GM21360 (cell line): ENCODE results near the gene BTG1.
"Not testable (repeated sequence)": the region's sequence is repeated elsewhere in the genome, so short reads cannot be mapped to it uniquely, and the experiment has no call there.

Experiments used
- ATAC-seq: cut with Tn5 transposase; IDR thresholded peaks from one replicate; pipeline ENCODE4 v1.9.1; 2021; ENCODE audit warnings: mild to moderate bottlenecking, moderate library complexity; ENCODE audit not compliant: unreplicated experiment

Gene BTG1

GRCh38 chr12:92151916-92152315 lies 6.3 kb upstream of the BTG1 start:
- ATAC-seq, result no peak

GRCh38 chr12:92149563-92149962 lies 3.9 kb upstream of the BTG1 start:
- no peak for ATAC-seq

- no peak for ATAC-seq
Observed at GRCh38 chr12:92147491-92147890, 1.8 kb upstream of the BTG1 start.

- no peak for ATAC-seq
Observed at GRCh38 chr12:92146497-92147224, 1.0 kb upstream of the BTG1 start.

GRCh38 chr12:92145481-92145730 lies 240 bp downstream of the BTG1 start:
- ATAC-seq, result peak; percentile 5

GRCh38 chr12:92144631-92145480 lies 790 bp downstream of the BTG1 start:
- ATAC-seq, result peak; percentile 1

- ATAC-seq, result peak; percentile 16
Observed at GRCh38 chr12:92143686-92144630, 1.7 kb downstream of the BTG1 start.

- no peak for ATAC-seq
Observed at GRCh38 chr12:92143258-92143657, 2.4 kb downstream of the BTG1 start.

GRCh38 chr12:92142251-92142926 lies 3.3 kb downstream of the BTG1 start:
- no peak for ATAC-seq

GRCh38 chr12:92141591-92142121 lies 4.0 kb downstream of the BTG1 start:
- no peak for ATAC-seq

GRCh38 chr12:92140896-92141536 lies 4.6 kb downstream of the BTG1 start:
- no peak for ATAC-seq

GRCh38 chr12:92140156-92140555 lies 5.5 kb downstream of the BTG1 start:
- ATAC-seq, result no peak

GRCh38 chr12:92139634-92140150 lies 6.0 kb downstream of the BTG1 start:
- no peak for ATAC-seq

- ATAC-seq, result no peak
Observed at GRCh38 chr12:92138626-92139025, 7.0 kb downstream of the BTG1 start.

- ATAC-seq, result no peak
Observed at GRCh38 chr12:92138144-92138543, 7.5 kb downstream of the BTG1 start.

GRCh38 chr12:92136965-92137721 lies 8.5 kb downstream of the BTG1 start:
- ATAC-seq, result no peak

- ATAC-seq, result no peak
Observed at GRCh38 chr12:92136026-92136730, 9.5 kb downstream of the BTG1 start.

- not testable (repeated sequence) for ATAC-seq
Observed at GRCh38 chr12:92135541-92135940, 10.1 kb downstream of the BTG1 start.
